PFSK-1 (cell line): ENCODE data around the gene ACTN1.

Experiments used
- POLR2AphosphoS5 ChIP-seq: IDR thresholded peaks from 2 replicates; pipeline ENCODE4 v1.6.1; 2012; ENCODE audit warnings: low read depth, mild to moderate bottlenecking, control low read depth, low read length, moderate library complexity
- TAF1 ChIP-seq: IDR thresholded peaks from 2 replicates; pipeline ENCODE4 v1.6.1; 2012; ENCODE audit warnings: low read length, control low read depth, borderline replicate concordance; ENCODE audit not compliant: insufficient read depth
- TF ChIP-seq, protein P1 (sequence below), 2 experiments: IDR thresholded peaks; 2 replicates each; pipeline versions ENCODE4 v1.6.1 to v1.8.0; 2011 to 2012; ENCODE audit warnings: low read depth in 2 of 2, low read length in 2 of 2, control low read depth in 1 of 2, inconsistent platforms in 1 of 2, mild to moderate bottlenecking in 1 of 2, moderate library complexity in 1 of 2; ENCODE audit not compliant: insufficient read depth in 1 of 2

DNA sequence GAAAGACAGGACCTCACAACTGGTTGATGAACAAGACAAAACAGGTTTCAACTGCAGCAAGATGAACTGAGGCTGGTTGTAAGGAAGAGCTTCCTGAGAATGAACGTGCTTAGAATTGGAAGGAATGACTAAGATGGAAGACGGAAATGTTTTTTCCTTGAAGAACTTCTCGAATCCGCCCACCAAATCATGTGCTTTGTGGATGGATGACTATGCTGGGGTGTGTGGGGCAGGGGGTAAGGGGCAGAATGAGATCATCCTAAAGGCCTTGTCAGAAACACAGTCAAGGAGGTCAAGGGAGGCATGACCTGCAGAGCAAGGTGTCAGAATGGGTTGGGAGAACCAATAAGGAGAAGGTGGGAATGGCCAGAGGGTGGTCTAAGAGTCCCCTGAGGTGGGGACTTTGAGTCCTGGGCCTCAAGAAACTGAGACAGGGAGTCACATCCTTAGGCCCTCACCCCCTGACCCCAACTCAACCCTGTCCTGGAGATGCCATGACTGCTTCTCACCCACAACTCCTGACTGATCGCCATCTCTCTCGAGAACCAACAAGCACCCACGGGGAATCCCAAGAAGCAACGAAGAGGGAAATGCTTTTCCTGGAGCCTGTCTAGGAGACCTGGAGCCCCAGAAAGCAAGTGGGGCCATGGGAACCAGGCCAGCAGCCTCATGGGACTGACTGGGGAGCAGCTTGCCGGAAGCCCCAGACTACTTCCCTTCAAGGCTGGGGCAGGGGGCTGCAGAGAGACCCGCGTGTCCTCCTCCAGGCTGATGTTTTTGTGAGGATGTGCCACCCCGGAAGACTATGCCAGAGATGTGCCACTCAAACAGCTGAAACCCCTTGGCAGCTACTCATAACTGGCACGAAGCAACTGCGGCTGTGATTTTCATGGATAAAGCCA, 84.0 kb downstream of the ACTN1 start:
- TF ChIP-seq POLR2AphosphoS5 (no peak), TAF1 (no peak)
- TF ChIP-seq, protein P1, sequence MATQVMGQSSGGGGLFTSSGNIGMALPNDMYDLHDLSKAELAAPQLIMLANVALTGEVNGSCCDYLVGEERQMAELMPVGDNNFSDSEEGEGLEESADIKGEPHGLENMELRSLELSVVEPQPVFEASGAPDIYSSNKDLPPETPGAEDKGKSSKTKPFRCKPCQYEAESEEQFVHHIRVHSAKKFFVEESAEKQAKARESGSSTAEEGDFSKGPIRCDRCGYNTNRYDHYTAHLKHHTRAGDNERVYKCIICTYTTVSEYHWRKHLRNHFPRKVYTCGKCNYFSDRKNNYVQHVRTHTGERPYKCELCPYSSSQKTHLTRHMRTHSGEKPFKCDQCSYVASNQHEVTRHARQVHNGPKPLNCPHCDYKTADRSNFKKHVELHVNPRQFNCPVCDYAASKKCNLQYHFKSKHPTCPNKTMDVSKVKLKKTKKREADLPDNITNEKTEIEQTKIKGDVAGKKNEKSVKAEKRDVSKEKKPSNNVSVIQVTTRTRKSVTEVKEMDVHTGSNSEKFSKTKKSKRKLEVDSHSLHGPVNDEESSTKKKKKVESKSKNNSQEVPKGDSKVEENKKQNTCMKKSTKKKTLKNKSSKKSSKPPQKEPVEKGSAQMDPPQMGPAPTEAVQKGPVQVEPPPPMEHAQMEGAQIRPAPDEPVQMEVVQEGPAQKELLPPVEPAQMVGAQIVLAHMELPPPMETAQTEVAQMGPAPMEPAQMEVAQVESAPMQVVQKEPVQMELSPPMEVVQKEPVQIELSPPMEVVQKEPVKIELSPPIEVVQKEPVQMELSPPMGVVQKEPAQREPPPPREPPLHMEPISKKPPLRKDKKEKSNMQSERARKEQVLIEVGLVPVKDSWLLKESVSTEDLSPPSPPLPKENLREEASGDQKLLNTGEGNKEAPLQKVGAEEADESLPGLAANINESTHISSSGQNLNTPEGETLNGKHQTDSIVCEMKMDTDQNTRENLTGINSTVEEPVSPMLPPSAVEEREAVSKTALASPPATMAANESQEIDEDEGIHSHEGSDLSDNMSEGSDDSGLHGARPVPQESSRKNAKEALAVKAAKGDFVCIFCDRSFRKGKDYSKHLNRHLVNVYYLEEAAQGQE (IDR thresholded peaks at IDR 0.05; ENCODE audit: insufficient read depth in 1 of 2, low read depth in 2 of 2, low read length in 2 of 2): no peak
